BE2C (cell line): ENCODE measurements around the gene CHCHD4.

Experiments
- DNase-seq: peaks from one replicate; pipeline ENCODE4 v3.0.0-alpha.2; 2020
- H3K27me3 ChIP-seq: fragments of 250-450 bp; sonication (Bioruptor Pico); 2 replicates; pipeline ENCODE4 v1.5.1; 2020; ENCODE audit warnings: mild to moderate bottlenecking
- H3K36me3 ChIP-seq: fragments of 250-450 bp; sonication (Bioruptor Pico); 2 replicates; pipeline ENCODE4 v1.5.1; 2020; ENCODE audit warnings: mild to moderate bottlenecking
- H3K4me1 ChIP-seq: fragments of 250-450 bp; sonication (Bioruptor Pico); 2 replicates; pipeline ENCODE4 v1.5.1; 2020
- H3K4me3 ChIP-seq: 2 replicates; pipeline ENCODE4 v1.5.1; 2011; ENCODE audit warnings: low read depth, low read length
- H3K9me3 ChIP-seq: fragments of 250-450 bp; sonication (Bioruptor Pico); 2 replicates; pipeline ENCODE4 v1.5.1; 2020
- TF ChIP-seq, protein P1 (sequence below): IDR thresholded peaks from 2 replicates; pipeline ENCODE4 v1.5.1; 2012; ENCODE audit warnings: mild to moderate bottlenecking, low read depth, low read length

Gene CHCHD4

GRCh38 chr3:14156201-14156600 is 31.5 kb upstream of the CHCHD4 start:
- Histone ChIP-seq H3K4me3 (no peak overlapping the region), H3K27me3 (no peaks in the 10 kb centered on the region), H3K4me1 (no peaks in the 10 kb centered on the region), H3K9me3 (no peaks in the 10 kb centered on the region), H3K36me3 (peaks cover 2% of the 10 kb centered on the region; the same call in 1 of the 2 replicates)
- TF ChIP-seq, protein P1, sequence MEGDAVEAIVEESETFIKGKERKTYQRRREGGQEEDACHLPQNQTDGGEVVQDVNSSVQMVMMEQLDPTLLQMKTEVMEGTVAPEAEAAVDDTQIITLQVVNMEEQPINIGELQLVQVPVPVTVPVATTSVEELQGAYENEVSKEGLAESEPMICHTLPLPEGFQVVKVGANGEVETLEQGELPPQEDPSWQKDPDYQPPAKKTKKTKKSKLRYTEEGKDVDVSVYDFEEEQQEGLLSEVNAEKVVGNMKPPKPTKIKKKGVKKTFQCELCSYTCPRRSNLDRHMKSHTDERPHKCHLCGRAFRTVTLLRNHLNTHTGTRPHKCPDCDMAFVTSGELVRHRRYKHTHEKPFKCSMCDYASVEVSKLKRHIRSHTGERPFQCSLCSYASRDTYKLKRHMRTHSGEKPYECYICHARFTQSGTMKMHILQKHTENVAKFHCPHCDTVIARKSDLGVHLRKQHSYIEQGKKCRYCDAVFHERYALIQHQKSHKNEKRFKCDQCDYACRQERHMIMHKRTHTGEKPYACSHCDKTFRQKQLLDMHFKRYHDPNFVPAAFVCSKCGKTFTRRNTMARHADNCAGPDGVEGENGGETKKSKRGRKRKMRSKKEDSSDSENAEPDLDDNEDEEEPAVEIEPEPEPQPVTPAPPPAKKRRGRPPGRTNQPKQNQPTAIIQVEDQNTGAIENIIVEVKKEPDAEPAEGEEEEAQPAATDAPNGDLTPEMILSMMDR: no peak
- no peak for DNase-seq

DNA sequence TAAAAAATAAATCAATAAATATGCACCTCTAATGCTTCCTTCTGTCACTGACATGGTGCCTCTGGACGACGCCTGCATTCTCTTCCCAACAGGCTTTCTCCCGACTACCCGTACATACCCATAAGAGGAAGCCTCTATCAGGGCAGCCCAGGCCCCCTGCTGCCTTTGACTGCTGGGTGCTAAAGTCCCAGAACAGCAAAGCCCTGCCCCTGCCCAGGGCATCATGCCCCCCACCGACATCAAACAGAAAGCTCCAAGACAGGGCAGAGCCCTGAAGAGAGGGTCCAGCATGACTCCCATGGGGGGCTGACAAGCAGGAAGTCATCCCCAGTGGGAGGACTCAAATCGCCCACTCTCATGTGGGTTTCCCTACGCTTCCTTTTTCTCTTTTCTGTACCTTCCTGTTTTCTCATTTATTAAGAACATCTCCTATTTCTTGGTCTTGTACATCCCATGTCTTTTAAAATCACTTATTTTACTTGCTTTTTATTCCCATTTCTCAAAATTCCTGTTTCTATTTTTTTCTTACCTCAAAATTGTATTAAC is 30.3 kb upstream of the CHCHD4 start:
- H3K4me3 ChIP-seq: no peak overlapping the region

GRCh38 chr3:14154276-14154675 is 29.6 kb upstream of the CHCHD4 start:
- Histone ChIP-seq H3K4me3 (no peak overlapping the region), H3K27me3 (no peaks in the 10 kb centered on the region), H3K36me3 (no peaks in the 10 kb centered on the region), H3K9me3 (no peaks in the 10 kb centered on the region), H3K4me1 (no peaks in the 10 kb centered on the region)
- no peak for DNase-seq
- TF ChIP-seq, protein P1: no peak

More for the DNA sequence above, 30.3 kb upstream of the CHCHD4 start:
- Histone ChIP-seq H3K27me3 (no peaks in the 10 kb centered on the region), H3K36me3 (no peaks in the 10 kb centered on the region), H3K4me1 (no peaks in the 10 kb centered on the region), H3K9me3 (no peaks in the 10 kb centered on the region)
- TF ChIP-seq, protein P1: no peak
- DNase-seq: no peak

GRCh38 chr3:14153663-14154062 is 29.0 kb upstream of the CHCHD4 start:
- TF ChIP-seq, protein P1: no peak
- Histone ChIP-seq H3K36me3 (no peaks in the 10 kb centered on the region), H3K9me3 (no peaks in the 10 kb centered on the region), H3K27me3 (no peaks in the 10 kb centered on the region), H3K4me1 (no peaks in the 10 kb centered on the region), H3K4me3 (no peak overlapping the region)
- no peak for DNase-seq

GRCh38 chr3:14152963-14153355 is 28.3 kb upstream of the CHCHD4 start:
- no peaks in the 10 kb centered on the region for H3K36me3 ChIP-seq
- no peaks in the 10 kb centered on the region for H3K27me3 ChIP-seq
- TF ChIP-seq, protein P1: no peak
- no peaks in the 10 kb centered on the region for H3K4me1 ChIP-seq
- DNase-seq: no peak
- H3K4me3 ChIP-seq: no peak overlapping the region
- H3K9me3 ChIP-seq: no peaks in the 10 kb centered on the region

- no peaks in the 10 kb centered on the region for H3K36me3 ChIP-seq
- H3K4me3 ChIP-seq: no peak overlapping the region
- no peaks in the 10 kb centered on the region for H3K9me3 ChIP-seq
- TF ChIP-seq, protein P1: peak; percentile 32; the same call in 1 of the 2 replicates
- H3K4me1 ChIP-seq: no peaks in the 10 kb centered on the region
- no peak for DNase-seq
- no peaks in the 10 kb centered on the region for H3K27me3 ChIP-seq
Measured at GRCh38 chr3:14152233-14152962, 27.7 kb upstream of the CHCHD4 start.
